EH (cell line): Measurements from ENCODE around the gene C1QTNF1.

Experiments used
- DNase-seq: peaks from one replicate; pipeline ENCODE4 v3.0.0-alpha.2; 2015; ENCODE audit warnings: low read depth

C1QTNF1 gene

GRCh38 chr17:79041723-79042420, 17.9 kb downstream of the C1QTNF1 start:
- no peak for DNase-seq

GRCh38 chr17:79042421-79043190, 18.6 kb downstream of the C1QTNF1 start:
- peak; percentile 60 for DNase-seq

GRCh38 chr17:79043191-79043930, 19.4 kb downstream of the C1QTNF1 start:
- DNase-seq = no peak

GRCh38 chr17:79043931-79044320, 20.0 kb downstream of the C1QTNF1 start:
- DNase-seq = no peak

GRCh38 chr17:79044462-79044861, 20.5 kb downstream of the C1QTNF1 start:
- no peak for DNase-seq

GRCh38 chr17:79045001-79045729, 21.2 kb downstream of the C1QTNF1 start:
- DNase-seq = no peak

GRCh38 chr17:79045842-79046196, 21.9 kb downstream of the C1QTNF1 start:
- DNase-seq = peak; percentile 65

GRCh38 chr17:79046197-79046915, 22.4 kb downstream of the C1QTNF1 start:
- DNase-seq = no peak

GRCh38 chr17:79046916-79047280, 22.9 kb downstream of the C1QTNF1 start:
- no peak for DNase-seq

GRCh38 chr17:79047291-79047920, 23.4 kb downstream of the C1QTNF1 start:
- no peak for DNase-seq

GRCh38 chr17:79047923-79048825, 24.2 kb downstream of the C1QTNF1 start:
- DNase-seq = no peak

GRCh38 chr17:79048826-79049755, 25.1 kb downstream of the C1QTNF1 start:
- DNase-seq = no peak

- no peak for DNase-seq
Measured at GRCh38 chr17:79049821-79050220, 25.9 kb downstream of the C1QTNF1 start.

GRCh38 chr17:79050551-79050950, 26.6 kb downstream of the C1QTNF1 start:
- no peak for DNase-seq

GRCh38 chr17:79051306-79051705, 27.3 kb downstream of the C1QTNF1 start:
- DNase-seq = no peak

GRCh38 chr17:79052131-79052530, 28.2 kb downstream of the C1QTNF1 start:
- DNase-seq = no peak

GRCh38 chr17:79053251-79053925, 29.4 kb downstream of the C1QTNF1 start:
- peak; percentile 56 for DNase-seq

- DNase-seq = no peak
Measured at GRCh38 chr17:79054200-79054960, 30.4 kb downstream of the C1QTNF1 start.
